HepG2 (cell line): ENCODE data around the gene CCDC157. TPM values are rescaled to one million over a fixed set of nuclear protein-coding genes. Genes with fewer than 3 reads are reported as not detected.

Experiments used
- ATAC-seq: fragments of 200-7000 bp; cut with Tn5 transposase; 3 replicates; pipeline ENCODE4 v1.9.1; 2020; ENCODE audit warnings: mild to moderate bottlenecking, moderate library complexity
- BruUV-seq: library from RNA; stranded (reverse); fragments of 400-500 nt; replicated peaks from 2 replicates; lab custom pipeline; 2021; lab: Mats Ljungman, UMichigan
- CTCF ChIA-PET: fragments of 300-600 bp; formaldehyde crosslinking; extraction: SDS; loops from one replicate; lab custom pipeline; 2021; ENCODE audit warnings: low total read pairs, inconsistent platforms, low intra/inter-chr PET ratio; lab: Yijun Ruan, JAX
- POLR2A ChIA-PET: fragments of 350-600 bp; sonication (Branson Sonifier 250); formaldehyde crosslinking; loops from one replicate; lab custom pipeline; 2020; ENCODE audit warnings: antibody characterized with exemption, inconsistent platforms; lab: Yijun Ruan, JAX
- DNase-seq: peaks from one replicate; pipeline ENCODE4 v3.0.0-alpha.2; 2015; ENCODE audit warnings: low spot score
- FAIRE-seq: peaks from 3 replicates; lab custom pipeline; 2011; peaks lifted over from hg19 to GRCh38; lab: Jason Lieb, UNC
- H2AFZ ChIP-seq: one replicate; pipeline ENCODE4 v1.6.1; 2011; ENCODE audit warnings: low read length, inconsistent platforms
- H3K27ac ChIP-seq: fragments of 300-600 bp; 3 replicates; pipeline ENCODE4 v1.8.0; 2011; ENCODE audit warnings: mixed run types, mild to moderate bottlenecking, mixed read lengths, low read length, inconsistent platforms; ENCODE audit not compliant: insufficient read depth; ENCODE audit errors: extremely low read length
- H3K27me3 ChIP-seq, 2 experiments: fragments of 200-600 bp in 1 of 2; 2 replicates in 1 of 2; 3 replicates in 1 of 2; pipeline versions ENCODE4 v1.6.0 to v1.8.0; 2011; ENCODE audit warnings: low read length in 2 of 2, mild to moderate bottlenecking in 2 of 2, moderate library complexity in 2 of 2, inconsistent platforms in 1 of 2; ENCODE audit not compliant: insufficient read depth in 2 of 2, control insufficient read depth in 1 of 2
- H3K36me3 ChIP-seq, 2 experiments: fragments of 200-600 bp in 1 of 2; replicated peaks in 1 of 2; 2 replicates in 1 of 2; 3 replicates in 1 of 2; pipeline versions ENCODE4 v1.5.1 to v1.8.0; 2011; ENCODE audit warnings: low read length in 2 of 2, inconsistent platforms in 1 of 2; ENCODE audit not compliant: insufficient read depth in 2 of 2, control insufficient read depth in 1 of 2
- H3K4me1 ChIP-seq: 2 replicates; pipeline ENCODE4 v1.5.1; 2012; ENCODE audit warnings: low read length, inconsistent platforms; ENCODE audit not compliant: insufficient read depth
- H3K4me2 ChIP-seq: 2 replicates; pipeline ENCODE4 v1.6.0; 2011; ENCODE audit warnings: low read depth, low read length, inconsistent platforms
- H3K4me3 ChIP-seq, 3 experiments: fragments of 200-600 bp in 1 of 3; sonication (generic), shearing (Covaris generic) in 1 of 3; replicated peaks in 1 of 3; 2 replicates each; pipeline ENCODE4 v1.5.1; 2011 to 2016; ENCODE audit warnings: low read length in 3 of 3, inconsistent platforms in 2 of 3, low read depth in 2 of 3, mild to moderate bottlenecking in 2 of 3, control low read depth in 1 of 3, mixed read lengths in 1 of 3; ENCODE audit not compliant: insufficient read depth in 1 of 3
- H3K79me2 ChIP-seq: one replicate; pipeline ENCODE4 v1.6.1; 2011; ENCODE audit warnings: low read length, inconsistent platforms; ENCODE audit not compliant: insufficient read depth
- H3K9ac ChIP-seq: 2 replicates; pipeline ENCODE4 v1.6.0; 2011; ENCODE audit warnings: mild to moderate bottlenecking, low read depth, low read length, inconsistent platforms; ENCODE audit not compliant: insufficient read depth
- H3K9me3 ChIP-seq: 2 replicates; pipeline ENCODE4 v1.5.1; 2012; ENCODE audit warnings: mild to moderate bottlenecking, low read length
- H4K20me1 ChIP-seq: 2 replicates; pipeline ENCODE4 v1.6.0; 2011; ENCODE audit warnings: inconsistent platforms, mild to moderate bottlenecking, low read length, moderate library complexity; ENCODE audit not compliant: insufficient read depth
- ATF5 ChIP-seq: sonication (generic); formaldehyde crosslinking; IDR thresholded peaks from 2 replicates; pipeline ENCODE4 v1.4.0; 2020; ENCODE audit warnings: mild to moderate bottlenecking, low read depth, missing genetic modification reagents
- GPN1 ChIP-seq: sonication (generic); formaldehyde crosslinking; IDR thresholded peaks from 2 replicates; pipeline ENCODE4 v1.5.1; 2020; ENCODE audit warnings: missing genetic modification reagents, borderline replicate concordance
- KDM1A ChIP-seq: IDR thresholded peaks from 2 replicates; pipeline ENCODE4 v1.6.1; 2016; ENCODE audit warnings: missing compliant biosample characterization
- KDM6A ChIP-seq: IDR thresholded peaks from 2 replicates; pipeline ENCODE4 v1.6.1; 2016; ENCODE audit warnings: low read depth
- MTA3 ChIP-seq: sonication (generic); formaldehyde crosslinking; IDR thresholded peaks from 2 replicates; pipeline ENCODE4 v1.4.0; 2020; ENCODE audit warnings: missing genetic modification reagents
- NFE2 ChIP-seq: sonication (generic); formaldehyde crosslinking; IDR thresholded peaks from 2 replicates; pipeline ENCODE4 v1.4.0; 2020; ENCODE audit warnings: missing genetic modification reagents
- NR2F2 ChIP-seq: IDR thresholded peaks from 2 replicates; pipeline ENCODE4 v1.6.1; 2012; ENCODE audit warnings: low read depth, inconsistent platforms, borderline replicate concordance
- REXO4 ChIP-seq: sonication (generic); formaldehyde crosslinking; IDR thresholded peaks from 2 replicates; pipeline ENCODE4 v1.8.0; 2022; ENCODE audit warnings: missing genetic modification reagents, mild to moderate bottlenecking, borderline replicate concordance
- SMAD3 ChIP-seq: sonication (generic); formaldehyde crosslinking; IDR thresholded peaks from 2 replicates; pipeline ENCODE4 v1.4.0; 2020; ENCODE audit warnings: missing genetic modification reagents
- SNAPC4 ChIP-seq: sonication (generic); formaldehyde crosslinking; IDR thresholded peaks from 2 replicates; pipeline ENCODE4 v1.4.0; 2020; ENCODE audit warnings: mild to moderate bottlenecking, missing genetic modification reagents
- ZNF891 ChIP-seq: sonication (generic); formaldehyde crosslinking; IDR thresholded peaks from 2 replicates; pipeline ENCODE4 v1.5.0; 2020; ENCODE audit warnings: mild to moderate bottlenecking, missing genetic modification reagents
- ZSCAN12 ChIP-seq: sonication (generic); formaldehyde crosslinking; IDR thresholded peaks from 2 replicates; pipeline ENCODE4 v1.9.0; 2021; ENCODE audit warnings: mild to moderate bottlenecking, missing genetic modification reagents
- WGBS: methylation state at CpG from one replicate; pipeline ENCODE4 v1.1.6; 2017; ENCODE audit warnings: low lambda C conversion rate; 5-methylcytosine and 5-hydroxymethylcytosine counted together
- in situ Hi-C: cut with HindIII; loops from 2 replicates; pipeline ENCODE4 v1.10.0; 2017; ENCODE audit warnings: low pct_unique_long_range_greater_than_20kb; ENCODE audit not compliant: extremely low pct_ligation_motif_present
- intact Hi-C: fragments of 100-400 bp; cut with micrococcal nuclease; formaldehyde crosslinking; loops from one replicate; pipeline ENCODE4 v1.10.0; 2022; ENCODE audit not compliant: unreplicated experiment
- polyA plus RNA-seq, 8 experiments: library from polyadenylated mRNA; depleted of rRNA in 3 of 8; stranded (reverse) in 7 of 8; unstranded in 1 of 8; fragments of >200 nt; fragmentation: Illumina TruSeq in 4 of 8; extraction: Trizol in 4 of 8; gene quantifications; 2 replicates each; pipeline versions ENCODE4 v1.2.1 to v1.2.3, GENCODE V29; 2011 to 2016; ENCODE audit warnings: low read depth in 4 of 8, missing spikeins in 1 of 8, mixed read lengths in 1 of 8; ENCODE audit not compliant: insufficient read depth in 1 of 8
- total RNA-seq, 5 experiments: library from RNA; depleted of rRNA; stranded (reverse); fragments of >200 nt; fragmentation: Illumina TruSeq; extraction: Trizol; gene quantifications; 2 replicates each; pipeline ENCODE4 v1.2.3, GENCODE V29; 2016; ENCODE audit warnings: low read depth in 1 of 5
- TF ChIP-seq, protein P1 (sequence below): sonication (generic); formaldehyde crosslinking; IDR thresholded peaks from 2 replicates; pipeline ENCODE4 v1.4.0; 2020; ENCODE audit warnings: missing genetic modification reagents
- TF ChIP-seq, protein P2 (sequence below): IDR thresholded peaks from 2 replicates; pipeline ENCODE4 v1.6.1; 2018; ENCODE audit warnings: missing genetic modification reagents, mild to moderate bottlenecking, missing compliant biosample characterization

CCDC157 gene
- total and polyA plus RNA-seq, 2 of the 13 experiments (the other 11 are each of a cell fraction or from before 2014, with no cell fraction given), result 1.4 to 1.6 TPM

GRCh38 chr22:30368420-30368819 lies 11.6 kb downstream of the CCDC157 start (continued):
- TF ChIP-seq, protein P1, sequence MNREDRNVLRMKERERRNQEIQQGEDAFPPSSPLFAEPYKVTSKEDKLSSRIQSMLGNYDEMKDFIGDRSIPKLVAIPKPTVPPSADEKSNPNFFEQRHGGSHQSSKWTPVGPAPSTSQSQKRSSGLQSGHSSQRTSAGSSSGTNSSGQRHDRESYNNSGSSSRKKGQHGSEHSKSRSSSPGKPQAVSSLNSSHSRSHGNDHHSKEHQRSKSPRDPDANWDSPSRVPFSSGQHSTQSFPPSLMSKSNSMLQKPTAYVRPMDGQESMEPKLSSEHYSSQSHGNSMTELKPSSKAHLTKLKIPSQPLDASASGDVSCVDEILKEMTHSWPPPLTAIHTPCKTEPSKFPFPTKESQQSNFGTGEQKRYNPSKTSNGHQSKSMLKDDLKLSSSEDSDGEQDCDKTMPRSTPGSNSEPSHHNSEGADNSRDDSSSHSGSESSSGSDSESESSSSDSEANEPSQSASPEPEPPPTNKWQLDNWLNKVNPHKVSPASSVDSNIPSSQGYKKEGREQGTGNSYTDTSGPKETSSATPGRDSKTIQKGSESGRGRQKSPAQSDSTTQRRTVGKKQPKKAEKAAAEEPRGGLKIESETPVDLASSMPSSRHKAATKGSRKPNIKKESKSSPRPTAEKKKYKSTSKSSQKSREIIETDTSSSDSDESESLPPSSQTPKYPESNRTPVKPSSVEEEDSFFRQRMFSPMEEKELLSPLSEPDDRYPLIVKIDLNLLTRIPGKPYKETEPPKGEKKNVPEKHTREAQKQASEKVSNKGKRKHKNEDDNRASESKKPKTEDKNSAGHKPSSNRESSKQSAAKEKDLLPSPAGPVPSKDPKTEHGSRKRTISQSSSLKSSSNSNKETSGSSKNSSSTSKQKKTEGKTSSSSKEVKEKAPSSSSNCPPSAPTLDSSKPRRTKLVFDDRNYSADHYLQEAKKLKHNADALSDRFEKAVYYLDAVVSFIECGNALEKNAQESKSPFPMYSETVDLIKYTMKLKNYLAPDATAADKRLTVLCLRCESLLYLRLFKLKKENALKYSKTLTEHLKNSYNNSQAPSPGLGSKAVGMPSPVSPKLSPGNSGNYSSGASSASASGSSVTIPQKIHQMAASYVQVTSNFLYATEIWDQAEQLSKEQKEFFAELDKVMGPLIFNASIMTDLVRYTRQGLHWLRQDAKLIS (CRISPR knock-in tag), result no peak
- TF ChIP-seq REXO4 (CRISPR knock-in tag) (no peak), ZSCAN12 (CRISPR knock-in tag) (no peak), GPN1 (CRISPR knock-in tag) (no peak), NFE2 (no peak), ZNF891 (CRISPR knock-in tag) (no peak), KDM1A (CRISPR knock-in tag) (no peak)
- TF ChIP-seq, protein P2, sequence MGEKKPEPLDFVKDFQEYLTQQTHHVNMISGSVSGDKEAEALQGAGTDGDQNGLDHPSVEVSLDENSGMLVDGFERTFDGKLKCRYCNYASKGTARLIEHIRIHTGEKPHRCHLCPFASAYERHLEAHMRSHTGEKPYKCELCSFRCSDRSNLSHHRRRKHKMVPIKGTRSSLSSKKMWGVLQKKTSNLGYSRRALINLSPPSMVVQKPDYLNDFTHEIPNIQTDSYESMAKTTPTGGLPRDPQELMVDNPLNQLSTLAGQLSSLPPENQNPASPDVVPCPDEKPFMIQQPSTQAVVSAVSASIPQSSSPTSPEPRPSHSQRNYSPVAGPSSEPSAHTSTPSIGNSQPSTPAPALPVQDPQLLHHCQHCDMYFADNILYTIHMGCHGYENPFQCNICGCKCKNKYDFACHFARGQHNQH, result no peak

DNA sequence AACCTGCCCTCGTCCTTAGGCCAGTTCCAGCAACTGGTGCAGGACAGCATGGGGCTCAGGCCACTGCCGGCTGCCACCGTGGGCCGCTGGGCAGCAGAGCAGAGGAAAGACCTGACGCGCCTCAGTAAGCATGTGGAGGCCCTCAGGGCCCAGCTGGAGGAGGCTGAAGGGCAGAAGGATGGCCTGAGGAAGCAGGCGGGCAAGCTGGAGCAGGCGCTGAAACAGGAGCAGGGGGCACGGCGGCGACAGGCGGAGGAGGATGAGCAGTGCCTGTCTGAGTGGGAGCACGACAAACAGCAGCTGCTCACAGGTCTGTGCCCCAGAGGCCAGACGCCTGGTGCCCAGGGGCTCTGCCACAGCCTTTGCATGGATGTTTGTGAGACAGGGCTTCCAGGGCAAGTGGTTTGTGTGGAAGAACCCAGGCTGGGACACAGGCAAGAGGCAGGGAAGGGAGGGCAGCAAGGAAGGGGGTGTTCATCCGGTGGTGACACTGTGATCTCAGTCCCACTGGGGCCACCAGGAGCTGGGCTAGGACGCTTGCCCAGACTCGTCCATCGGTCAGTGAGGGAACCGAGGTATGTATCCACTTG lies 13.9 kb downstream of the CCDC157 start:
- Histone ChIP-seq H3K4me1 (no peaks in the 10 kb centered on the region), H2AFZ (no peak overlapping the region), H3K4me3 (no peak overlapping the region), H3K9me3 (no peaks in the 10 kb centered on the region), H3K36me3 (no peaks in the 10 kb centered on the region; a peak in 1 of 5 replicates), H3K4me2 (no peak overlapping the region), H3K79me2 (no peaks in the 10 kb centered on the region), H3K27me3 (no peaks in the 10 kb centered on the region), H3K9ac (no peak overlapping the region), H3K27ac (no peak overlapping the region), H4K20me1 (no peaks in the 10 kb centered on the region)
- BruUV-seq, result no TSS peak
- ATAC-seq (no peak), FAIRE-seq (no peak), DNase-seq (no peak)
- in situ Hi-C loops (no loop called here), intact Hi-C loops (no loop called here)
- ChIA-PET CTCF (no interaction called here), POLR2A (no interaction called here)
- WGBS, result 86% methylated on average over 11 of the region's 19 CpGs
- TF ChIP-seq SMAD3 (CRISPR knock-in tag) (no peak), NR2F2 (no peak), MTA3 (CRISPR knock-in tag) (no peak), SNAPC4 (CRISPR knock-in tag) (no peak), ATF5 (CRISPR knock-in tag) (no peak), KDM6A (CRISPR knock-in tag) (no peak)
